CD4-positive, alpha-beta T cell treated with Interleukin-21 for 1 hour (primary cell): ENCODE results near the gene GLYAT.

Source experiments
- DNase-seq: peaks from one replicate; pipeline ENCODE4 v3.0.0-alpha.2; 2020

Gene GLYAT, protein sequence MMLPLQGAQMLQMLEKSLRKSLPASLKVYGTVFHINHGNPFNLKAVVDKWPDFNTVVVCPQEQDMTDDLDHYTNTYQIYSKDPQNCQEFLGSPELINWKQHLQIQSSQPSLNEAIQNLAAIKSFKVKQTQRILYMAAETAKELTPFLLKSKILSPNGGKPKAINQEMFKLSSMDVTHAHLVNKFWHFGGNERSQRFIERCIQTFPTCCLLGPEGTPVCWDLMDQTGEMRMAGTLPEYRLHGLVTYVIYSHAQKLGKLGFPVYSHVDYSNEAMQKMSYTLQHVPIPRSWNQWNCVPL

DNA sequence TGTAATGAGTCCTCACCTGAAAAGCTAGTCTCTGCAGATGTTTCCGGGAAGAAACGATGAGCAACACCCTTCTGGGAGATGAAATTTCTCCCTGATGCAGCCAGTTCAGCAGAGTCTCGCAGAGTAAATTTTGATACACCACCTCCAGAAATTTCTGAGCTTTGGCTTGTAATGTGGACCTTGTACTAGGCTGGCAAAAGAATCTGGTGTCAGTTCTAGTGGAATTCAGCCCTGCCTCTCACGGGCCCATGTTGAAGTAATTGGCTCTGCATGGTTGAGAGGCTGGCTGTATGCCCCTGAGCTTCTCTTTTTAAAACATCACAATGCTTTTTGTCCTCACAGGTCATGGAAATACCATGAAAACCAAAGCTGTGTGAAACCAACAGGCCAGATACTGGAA is at the start of gene GLYAT:
Gene GLYAT (minus strand): TSS at position 125 of the 400 bp plus-strand sequence. CDS start 7,447 bp downstream, outside the sequence.
- DNase-seq: no peak

GRCh38 chr11:58781345-58781744 is 49.6 kb upstream of the GLYAT start:
- DNase-seq: no peak

DNA sequence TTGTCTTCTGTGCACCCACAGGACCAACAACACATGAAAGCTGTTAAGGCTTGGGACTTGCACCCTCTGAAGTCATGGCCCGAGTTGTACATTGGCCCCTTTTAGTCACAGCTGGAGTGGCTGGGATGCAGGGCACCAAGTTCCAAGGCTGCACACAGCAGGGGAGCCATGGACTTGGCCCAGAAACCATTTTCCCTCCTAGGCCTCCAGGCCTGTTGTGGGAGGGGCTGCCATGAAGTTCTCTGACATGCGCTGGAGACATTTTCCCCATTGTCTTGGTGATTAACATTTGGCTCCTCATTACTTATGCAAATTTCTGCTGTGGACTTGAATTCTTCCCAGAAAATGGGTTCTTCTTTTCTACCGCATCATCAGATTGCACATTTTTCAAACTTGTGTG is 48.8 kb upstream of the GLYAT start:
- no peak for DNase-seq

GRCh38 chr11:58776891-58777710 is 45.4 kb upstream of the GLYAT start:
- DNase-seq: no peak

DNA sequence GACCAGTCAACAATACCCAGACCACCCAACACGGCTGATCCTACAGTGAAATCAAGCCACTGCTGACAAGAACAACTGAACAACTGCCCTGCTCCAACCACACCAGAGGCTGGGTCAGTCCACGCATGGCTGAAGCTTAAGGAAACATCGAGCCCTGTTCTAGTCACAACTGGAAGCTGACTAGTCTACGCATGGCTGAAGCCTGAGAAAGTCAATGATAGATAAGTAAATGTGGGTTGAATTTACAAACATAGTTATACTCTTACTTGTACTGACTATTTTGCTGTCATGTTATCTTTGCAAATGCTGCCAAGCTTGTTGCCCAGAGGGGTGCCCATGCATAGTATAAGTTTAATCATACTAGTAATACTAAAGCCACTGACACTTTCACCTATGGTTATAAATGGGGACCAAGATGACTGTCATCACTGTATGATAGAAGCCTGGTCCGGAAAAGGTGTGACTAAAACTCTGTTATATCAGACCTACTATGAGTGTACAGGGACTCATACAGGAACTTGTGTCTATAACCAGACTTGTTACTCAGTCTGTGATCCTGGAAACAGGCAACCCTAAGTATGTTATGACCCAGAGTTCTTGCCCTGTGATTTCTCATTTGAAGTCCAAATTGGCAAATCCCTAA is 43.4 kb upstream of the GLYAT start:
- DNase-seq: no peak

GRCh38 chr11:58774164-58774593 is 42.4 kb upstream of the GLYAT start:
- DNase-seq: no peak

DNA sequence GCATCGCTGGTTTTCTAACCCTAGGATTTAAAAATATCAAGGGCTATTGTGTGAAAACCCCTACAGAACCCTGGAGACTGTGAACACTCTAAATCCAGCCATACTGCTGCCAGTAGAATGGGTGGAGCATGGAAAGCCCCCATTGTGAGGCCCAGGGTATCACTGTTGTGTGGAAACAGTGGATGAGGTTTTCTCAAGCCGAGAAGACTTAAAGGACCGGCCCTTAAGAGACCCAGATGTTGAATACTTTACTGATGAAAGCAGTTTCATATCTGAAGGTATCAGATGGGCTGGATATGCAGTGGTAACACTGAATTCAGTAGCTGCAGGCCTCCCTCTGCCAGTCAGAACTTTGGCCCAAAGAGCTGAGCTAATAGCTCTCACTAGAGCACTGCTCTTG is 41.6 kb upstream of the GLYAT start:
- no peak for DNase-seq

DNA sequence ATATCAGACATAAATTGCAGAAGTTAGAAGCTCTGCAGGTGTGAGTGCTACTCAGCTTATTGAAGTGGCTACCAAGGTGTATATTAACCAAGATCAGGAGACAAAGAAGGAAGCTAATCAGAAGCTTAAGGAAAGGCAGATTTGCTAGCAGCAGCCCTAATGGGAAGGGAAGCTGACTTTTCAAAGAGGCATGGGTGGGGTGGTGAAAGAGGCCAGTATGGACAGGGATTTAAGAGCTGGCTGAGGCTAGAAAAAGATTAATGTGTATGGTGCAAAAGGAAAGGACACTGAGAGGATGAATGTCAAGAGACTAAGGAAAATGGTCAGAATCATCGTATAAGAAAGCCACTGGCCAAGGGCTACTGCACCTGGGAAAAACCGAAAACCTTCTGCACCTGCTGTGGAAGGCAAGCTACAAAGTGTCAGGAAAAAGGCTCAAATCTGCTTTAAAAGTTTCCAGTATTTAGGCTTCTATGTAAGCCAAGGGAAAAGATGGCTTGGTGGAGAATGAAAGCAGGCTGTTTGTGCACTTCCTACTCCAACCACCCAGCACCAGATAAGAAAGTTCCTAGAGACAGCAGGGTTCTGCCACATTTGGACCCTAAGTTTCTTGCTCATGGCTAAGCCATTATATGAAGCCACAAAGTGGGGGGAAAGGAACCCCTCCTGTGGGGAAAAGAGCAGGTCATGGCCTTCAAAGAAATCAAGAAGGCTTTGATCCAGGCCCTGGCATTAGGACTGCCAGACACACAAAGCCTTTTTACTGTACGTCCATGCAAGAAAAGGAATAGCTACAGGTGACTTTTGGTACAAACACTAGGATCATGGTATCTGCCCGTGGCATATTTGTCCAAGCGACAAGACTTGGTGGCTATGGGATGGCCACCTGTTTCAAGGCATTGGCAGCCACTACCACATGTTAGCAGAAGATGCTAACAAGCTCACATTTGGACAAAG is 40.9 kb upstream of the GLYAT start:
- no peak for DNase-seq

- no peak for DNase-seq
Observed at GRCh38 chr11:58771458-58771855, 39.7 kb upstream of the GLYAT start.

DNA sequence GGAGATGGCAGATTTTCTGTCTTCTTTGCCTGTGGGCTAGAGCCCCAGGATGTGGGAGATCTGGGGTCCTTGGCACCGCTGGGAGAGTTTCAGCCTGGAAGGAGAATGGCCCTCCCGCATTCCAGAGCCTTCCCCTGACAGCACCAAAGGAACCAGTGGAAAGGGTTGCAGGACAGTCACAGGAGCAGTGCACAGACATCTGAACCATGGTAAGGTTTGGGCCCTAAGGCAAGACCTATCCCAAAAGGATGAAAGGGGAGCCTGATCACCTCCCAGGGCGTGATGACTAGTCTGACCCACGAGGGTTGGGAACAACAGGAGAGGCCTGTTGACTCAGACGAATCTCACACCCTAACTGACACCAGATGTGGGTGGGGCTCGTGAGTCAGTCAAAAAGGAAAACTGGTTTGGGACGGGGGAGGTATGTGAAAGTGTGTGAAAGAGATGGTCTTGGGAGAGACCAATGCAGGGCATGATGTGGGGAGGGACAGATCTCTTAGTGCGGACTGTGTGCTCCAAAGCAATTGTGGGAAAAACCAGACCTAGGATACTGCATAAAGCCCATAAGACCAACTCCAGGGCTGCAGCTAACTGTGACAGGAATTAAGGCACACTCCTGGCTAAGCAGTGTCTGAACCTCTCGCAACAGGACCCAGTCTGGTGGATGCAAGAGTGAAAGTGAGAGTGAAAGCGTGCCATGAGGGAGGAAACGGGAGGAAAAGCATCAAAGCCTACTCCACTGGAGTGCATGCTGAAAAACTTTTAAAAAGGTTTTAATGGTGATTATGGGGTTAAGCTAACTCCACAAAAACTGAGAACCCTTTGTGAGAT is 39.1 kb upstream of the GLYAT start:
- DNase-seq: no peak

DNA sequence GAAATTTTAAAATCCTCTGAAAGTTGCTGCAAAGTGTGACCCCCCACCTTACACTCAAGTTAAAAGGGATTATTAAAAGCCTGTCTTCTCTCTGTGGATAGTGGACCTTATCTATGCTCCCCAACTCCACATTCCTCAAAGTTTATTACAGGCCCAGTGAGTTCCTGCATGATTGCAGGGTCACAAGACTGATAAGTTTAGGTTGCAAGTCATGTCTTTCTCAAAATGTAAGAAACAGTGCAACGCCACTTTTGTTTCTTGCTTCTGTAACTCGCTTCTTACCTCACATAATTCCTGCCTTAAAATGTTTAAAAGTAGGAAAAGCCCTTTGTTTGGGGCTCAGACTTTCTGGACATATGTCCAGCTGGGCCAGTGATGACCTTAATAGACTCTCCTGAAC is 38.4 kb upstream of the GLYAT start:
- DNase-seq: no peak

DNA sequence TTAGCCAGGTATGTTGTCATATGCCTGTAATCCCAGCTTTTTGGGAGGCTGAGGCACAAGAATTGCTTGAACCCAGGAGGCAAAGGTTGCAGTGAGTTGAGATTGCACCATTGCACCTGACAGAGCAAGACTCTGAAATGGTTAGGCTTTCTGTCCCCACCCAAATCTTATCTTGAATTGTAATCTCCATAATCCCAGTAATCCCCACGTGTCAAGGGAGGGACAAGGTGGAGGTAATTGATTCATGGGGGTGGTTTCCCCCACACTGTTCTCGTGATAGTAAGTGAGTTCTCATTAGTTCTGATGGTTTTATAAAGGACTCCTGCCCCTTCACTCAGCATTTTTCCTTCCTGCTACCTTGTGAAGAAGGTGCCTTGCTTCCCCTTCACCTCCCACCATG is 37.6 kb upstream of the GLYAT start:
- DNase-seq: no peak

DNA sequence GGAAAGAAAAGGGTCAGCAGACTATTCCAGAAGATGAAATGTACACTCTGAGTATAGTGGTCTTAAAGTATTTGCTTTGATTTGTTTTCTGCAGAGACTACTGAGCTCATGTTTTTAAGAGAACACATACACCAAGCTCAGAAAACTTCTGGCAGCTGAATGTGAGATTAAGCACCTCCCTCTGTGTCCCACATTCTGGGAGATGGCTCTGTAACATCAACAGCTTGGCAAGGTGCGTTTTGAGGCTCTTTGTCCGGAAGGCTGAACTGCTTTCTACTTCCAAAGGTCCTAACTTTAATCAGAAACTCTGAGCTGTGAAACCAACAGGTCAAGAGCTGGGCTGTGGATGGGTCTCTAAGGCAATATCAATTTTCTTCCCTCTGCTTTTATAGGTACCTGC is 36.4 kb upstream of the GLYAT start:
- no peak for DNase-seq

DNA sequence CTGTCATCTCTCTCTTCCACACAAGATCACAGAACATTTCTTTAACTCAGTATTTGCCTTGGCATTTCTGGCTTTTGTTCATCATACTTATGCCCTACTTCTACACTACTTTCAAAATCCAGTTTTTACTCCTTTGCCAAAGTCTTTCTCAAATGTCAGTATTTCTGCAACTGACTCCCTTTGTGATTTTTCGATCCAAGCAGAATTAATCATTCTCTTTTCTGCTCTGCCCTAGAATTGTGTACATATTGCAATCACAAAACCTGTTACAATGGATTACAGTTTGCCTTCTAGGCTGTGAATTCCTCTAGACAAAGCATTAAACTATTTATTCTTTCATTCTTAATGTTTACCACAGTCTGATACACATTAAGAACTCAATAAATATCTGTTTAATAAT is 33.3 kb upstream of the GLYAT start:
- DNase-seq: no peak

DNA sequence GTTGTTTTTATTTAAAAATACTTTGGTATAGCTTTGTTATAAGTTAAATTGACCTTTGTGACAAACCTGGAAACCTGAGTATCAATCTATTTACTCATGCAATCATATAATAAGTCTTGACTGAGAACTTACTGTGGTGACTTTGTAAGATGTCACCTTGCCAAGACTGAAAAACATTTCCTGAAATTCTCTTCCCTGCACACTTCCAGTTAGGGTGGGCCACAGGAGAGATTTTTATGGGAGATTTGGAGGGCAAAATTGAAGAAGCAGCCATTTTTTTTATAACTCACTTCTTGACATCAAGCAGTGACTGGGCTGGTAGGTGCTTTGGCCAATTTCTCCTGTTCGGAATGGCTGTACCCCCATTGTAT is 31.4 kb upstream of the GLYAT start:
- DNase-seq: no peak

- DNase-seq: no peak
Observed at GRCh38 chr11:58762284-58763119, 30.8 kb upstream of the GLYAT start.

DNA sequence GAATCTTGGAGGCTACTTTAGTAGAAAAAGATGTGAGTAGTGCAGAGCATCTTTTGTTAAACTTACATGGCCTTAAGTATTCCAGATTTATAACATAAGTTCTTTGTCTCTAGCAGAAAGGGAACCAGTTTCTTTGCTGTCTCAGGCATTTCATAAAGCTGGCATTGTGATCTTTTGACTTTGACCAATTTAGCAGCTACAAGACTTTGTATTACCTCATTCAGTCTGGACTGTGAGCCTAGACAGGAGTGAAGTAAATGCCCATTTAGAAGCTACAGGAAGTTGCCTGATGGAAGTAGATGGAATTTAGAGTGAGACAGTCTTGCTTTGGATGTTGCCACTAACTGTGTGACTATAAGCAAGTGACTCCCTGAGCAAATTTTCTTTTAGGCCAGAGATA is 25.7 kb upstream of the GLYAT start:
- no peak for DNase-seq

DNA sequence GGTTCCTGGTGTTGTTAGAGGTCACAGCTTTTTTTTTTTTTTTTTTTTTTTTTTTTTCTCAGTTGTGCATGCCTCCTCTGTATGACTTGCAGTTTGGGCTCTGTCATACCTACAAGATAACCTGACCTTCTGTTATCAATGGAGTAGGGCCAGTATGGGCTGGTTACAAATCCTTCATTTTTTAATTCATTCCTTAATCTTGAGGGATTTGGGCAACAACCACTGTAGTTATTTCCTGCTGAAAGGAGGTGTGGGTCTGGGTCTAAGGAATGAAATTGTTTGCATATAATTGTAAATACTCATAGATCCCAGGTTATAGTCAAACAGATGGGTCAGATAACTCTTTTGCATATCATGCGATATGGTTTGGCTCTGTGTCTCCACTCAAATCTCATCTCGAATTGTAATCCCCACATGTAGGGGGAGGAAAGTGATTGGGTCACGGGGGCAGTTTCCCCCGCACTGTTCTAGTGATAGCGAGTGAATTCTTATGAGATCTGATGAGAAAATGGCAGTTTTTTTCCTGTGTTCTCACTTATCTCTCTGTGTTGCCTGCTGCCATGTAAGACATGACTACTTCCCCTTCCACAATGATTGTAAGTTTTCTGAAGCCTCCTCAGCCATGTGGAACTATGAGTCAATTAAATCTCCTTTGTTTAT is 14.1 kb upstream of the GLYAT start:
- DNase-seq: no peak

DNA sequence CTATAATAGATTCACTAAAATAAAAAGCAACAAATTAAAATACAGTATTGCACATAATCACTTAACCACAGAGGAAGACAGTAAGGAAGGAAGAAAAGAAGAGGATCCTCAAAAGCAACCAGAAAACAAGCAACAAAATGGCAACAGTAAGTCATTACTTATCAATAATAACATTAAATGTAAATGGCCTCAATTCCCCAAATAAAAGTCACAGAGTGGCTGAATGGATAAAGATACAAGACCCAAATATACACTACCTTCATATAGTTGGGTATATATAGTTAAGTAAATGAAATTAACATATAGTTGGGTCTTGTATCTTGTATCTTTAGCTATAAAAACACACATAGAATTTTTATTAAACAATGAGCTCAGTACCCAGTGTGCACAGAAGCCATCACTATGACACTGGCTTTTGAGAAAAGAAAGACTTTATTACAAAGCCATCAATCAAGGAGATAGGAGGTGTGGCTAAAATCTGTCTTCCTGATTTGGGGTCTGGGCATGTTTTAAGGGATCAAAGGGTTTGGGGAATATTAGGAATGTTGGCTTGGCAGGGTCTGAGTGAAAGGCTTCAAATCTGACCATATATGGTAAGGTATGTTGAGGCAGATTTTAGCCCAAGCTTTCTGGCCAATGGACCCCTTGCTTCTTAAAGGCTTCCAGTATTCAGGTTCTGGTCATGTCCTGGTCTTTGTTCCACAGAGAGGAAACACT is 13.4 kb upstream of the GLYAT start:
- DNase-seq: no peak
